Measurements from ENCODE around the gene EXOC4.

DNA sequence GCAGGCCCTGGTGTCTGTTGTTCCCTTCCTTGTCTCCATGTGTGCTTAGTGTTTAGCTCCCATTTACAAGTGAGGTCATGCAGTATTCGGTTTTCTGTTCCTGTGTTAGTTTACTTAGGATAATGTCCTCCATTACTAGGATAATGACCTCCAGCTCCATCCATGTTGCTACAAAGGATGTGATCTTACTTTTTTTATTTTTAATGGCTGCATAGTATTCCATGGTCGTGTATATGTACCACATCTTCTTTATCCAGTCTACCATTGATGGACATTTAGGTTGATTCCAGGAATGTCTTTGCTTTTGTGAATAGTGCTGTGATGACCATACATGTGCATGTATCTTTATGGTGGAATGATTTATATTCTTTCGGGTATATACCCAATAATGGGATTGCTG, 333.4 kb downstream of the EXOC4 start:
- TF ChIP-seq, protein P1, sequence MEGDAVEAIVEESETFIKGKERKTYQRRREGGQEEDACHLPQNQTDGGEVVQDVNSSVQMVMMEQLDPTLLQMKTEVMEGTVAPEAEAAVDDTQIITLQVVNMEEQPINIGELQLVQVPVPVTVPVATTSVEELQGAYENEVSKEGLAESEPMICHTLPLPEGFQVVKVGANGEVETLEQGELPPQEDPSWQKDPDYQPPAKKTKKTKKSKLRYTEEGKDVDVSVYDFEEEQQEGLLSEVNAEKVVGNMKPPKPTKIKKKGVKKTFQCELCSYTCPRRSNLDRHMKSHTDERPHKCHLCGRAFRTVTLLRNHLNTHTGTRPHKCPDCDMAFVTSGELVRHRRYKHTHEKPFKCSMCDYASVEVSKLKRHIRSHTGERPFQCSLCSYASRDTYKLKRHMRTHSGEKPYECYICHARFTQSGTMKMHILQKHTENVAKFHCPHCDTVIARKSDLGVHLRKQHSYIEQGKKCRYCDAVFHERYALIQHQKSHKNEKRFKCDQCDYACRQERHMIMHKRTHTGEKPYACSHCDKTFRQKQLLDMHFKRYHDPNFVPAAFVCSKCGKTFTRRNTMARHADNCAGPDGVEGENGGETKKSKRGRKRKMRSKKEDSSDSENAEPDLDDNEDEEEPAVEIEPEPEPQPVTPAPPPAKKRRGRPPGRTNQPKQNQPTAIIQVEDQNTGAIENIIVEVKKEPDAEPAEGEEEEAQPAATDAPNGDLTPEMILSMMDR (IDR thresholded peaks at IDR 0.05) = no peak
- TF ChIP-seq POLR2A (IDR thresholded peaks at IDR 0.05) (no peak), POLR2AphosphoS5 (IDR thresholded peaks at IDR 0.05) (no peak)
